Activated CD4-positive, alpha-beta memory T cell treated with anti-CD3 and anti-CD28 coated beads for 36 hours (primary cell): ENCODE measurements around the gene GNG11. TPM values are rescaled to one million over a fixed set of nuclear protein-coding genes. Genes with fewer than 3 reads are reported as not detected.

ENCODE experiments used
- CTCF ChIA-PET: fragments of 350-600 bp; sonication (Branson Sonifier 250); formaldehyde crosslinking; loops from one replicate; lab custom pipeline; 2021; ENCODE audit warnings: antibody characterized with exemption, inconsistent platforms; lab: Charles Lee
- POLR2A ChIA-PET: fragments of 350-600 bp; sonication (Branson Sonifier 250); formaldehyde crosslinking; loops from one replicate; lab custom pipeline; 2021; ENCODE audit warnings: antibody characterized with exemption; lab: Charles Lee
- DNase-seq: peaks from one replicate; pipeline ENCODE4 v3.0.0-alpha.2; 2020
- H3K27ac Mint-ChIP-seq: one replicate; pipeline ENCODE4 v1.8.0; 2021; ENCODE audit warnings: mixed read lengths
- H3K27me3 Mint-ChIP-seq: one replicate; pipeline ENCODE4 v1.8.0; 2021; ENCODE audit warnings: mixed read lengths
- H3K36me3 Mint-ChIP-seq: one replicate; pipeline ENCODE4 v1.8.0; 2021; ENCODE audit warnings: mixed read lengths
- H3K4me1 Mint-ChIP-seq: one replicate; pipeline ENCODE4 v1.8.0; 2021; ENCODE audit warnings: low read depth, mixed read lengths
- H3K4me3 Mint-ChIP-seq: one replicate; pipeline ENCODE4 v1.8.0; 2021; ENCODE audit warnings: mild to moderate bottlenecking, mixed read lengths
- H3K9me3 Mint-ChIP-seq: one replicate; pipeline ENCODE4 v1.8.0; 2021; ENCODE audit warnings: mixed read lengths
- intact Hi-C: fragments of 100-400 bp; cut with micrococcal nuclease; formaldehyde crosslinking; loops from one replicate; pipeline ENCODE4 v1.15.1; 2023
- total RNA-seq, 2 experiments: library from RNA; stranded (reverse); gene quantifications; one replicate each; pipeline ENCODE4 v1.2.3, GENCODE V29; 2021

Gene GNG11
- total RNA-seq, 2 experiments from 2014 or later, result not detected

- ChIA-PET CTCF (no interaction called here), POLR2A (no interaction called here)
- Mint-ChIP-seq H3K27ac (no peak overlapping the region), H3K9me3 (no peaks in the 10 kb centered on the region), H3K4me1 (no peaks in the 10 kb centered on the region), H3K27me3 (no peaks in the 10 kb centered on the region), H3K36me3 (no peaks in the 10 kb centered on the region), H3K4me3 (no peak overlapping the region)
- intact Hi-C loops, result no loop called here
- no peak for DNase-seq
Measured at GRCh38 chr7:93958651-93959050, 37.1 kb downstream of the GNG11 start.

- no peaks in the 10 kb centered on the region for H3K4me1 Mint-ChIP-seq
- ChIA-PET POLR2A (no interaction called here), CTCF (no interaction called here)
- no peak for DNase-seq
- intact Hi-C loops, result no loop called here
- H3K27ac Mint-ChIP-seq, result no peak overlapping the region
- H3K27me3 Mint-ChIP-seq, result no peaks in the 10 kb centered on the region
- H3K9me3 Mint-ChIP-seq, result no peaks in the 10 kb centered on the region
- H3K4me3 Mint-ChIP-seq, result no peak overlapping the region
- peaks cover 3% of the 10 kb centered on the region for H3K36me3 Mint-ChIP-seq
Measured at GRCh38 chr7:93960986-93961385, 39.5 kb downstream of the GNG11 start.

- Mint-ChIP-seq H3K9me3 (no peaks in the 10 kb centered on the region), H3K27me3 (no peaks in the 10 kb centered on the region), H3K4me1 (no peaks in the 10 kb centered on the region), H3K36me3 (peaks cover 3% of the 10 kb centered on the region), H3K27ac (no peak overlapping the region), H3K4me3 (no peak overlapping the region)
- DNase-seq, result no peak
- intact Hi-C loops, result no loop called here
- CTCF ChIA-PET, result no interaction called here
- POLR2A ChIA-PET, result no interaction called here
Measured at GRCh38 chr7:93964262-93964661, 42.7 kb downstream of the GNG11 start.

- CTCF ChIA-PET, result no interaction called here
- intact Hi-C loops, result no loop called here
- POLR2A ChIA-PET, result no interaction called here
- Mint-ChIP-seq H3K4me1 (no peaks in the 10 kb centered on the region), H3K27me3 (no peaks in the 10 kb centered on the region), H3K9me3 (no peaks in the 10 kb centered on the region), H3K27ac (no peak overlapping the region), H3K36me3 (peaks cover 3% of the 10 kb centered on the region), H3K4me3 (no peak overlapping the region)
- no peak for DNase-seq
Measured at GRCh38 chr7:93964813-93965212, 43.3 kb downstream of the GNG11 start.

- Mint-ChIP-seq H3K27ac (no peak overlapping the region), H3K36me3 (peaks cover 3% of the 10 kb centered on the region), H3K27me3 (no peaks in the 10 kb centered on the region), H3K4me1 (no peaks in the 10 kb centered on the region), H3K4me3 (no peak overlapping the region), H3K9me3 (no peaks in the 10 kb centered on the region)
- no peak for DNase-seq
- intact Hi-C loops, result no loop called here
- ChIA-PET CTCF (no interaction called here), POLR2A (no interaction called here)
Measured at GRCh38 chr7:93968911-93969620, 47.5 kb downstream of the GNG11 start.

- Mint-ChIP-seq H3K4me3 (no peak overlapping the region), H3K4me1 (no peaks in the 10 kb centered on the region), H3K27me3 (no peaks in the 10 kb centered on the region), H3K36me3 (peaks cover 2% of the 10 kb centered on the region), H3K27ac (no peak overlapping the region), H3K9me3 (no peaks in the 10 kb centered on the region)
- POLR2A ChIA-PET, result no interaction called here
- DNase-seq, result no peak
- intact Hi-C loops, result no loop called here
- CTCF ChIA-PET, result no interaction called here
Measured at GRCh38 chr7:93972029-93972725, 50.6 kb downstream of the GNG11 start.

- no peak for DNase-seq
- Mint-ChIP-seq H3K27me3 (no peaks in the 10 kb centered on the region), H3K4me1 (no peaks in the 10 kb centered on the region), H3K9me3 (no peaks in the 10 kb centered on the region), H3K36me3 (peaks cover 2% of the 10 kb centered on the region), H3K4me3 (no peak overlapping the region), H3K27ac (no peak overlapping the region)
- CTCF ChIA-PET, result no interaction called here
- POLR2A ChIA-PET, result no interaction called here
- intact Hi-C loops, result no loop called here
Measured at GRCh38 chr7:93973134-93973533, 51.6 kb downstream of the GNG11 start.

- Mint-ChIP-seq H3K9me3 (no peaks in the 10 kb centered on the region), H3K4me3 (no peak overlapping the region), H3K36me3 (peaks cover 4% of the 10 kb centered on the region), H3K27me3 (no peaks in the 10 kb centered on the region), H3K27ac (no peak overlapping the region), H3K4me1 (peaks cover 7% of the 10 kb centered on the region)
- ChIA-PET POLR2A (no interaction called here), CTCF (no interaction called here)
- no peak for DNase-seq
- intact Hi-C loops, result no loop called here
Measured at GRCh38 chr7:93977211-93977950, 55.8 kb downstream of the GNG11 start.

Other genes with a start within 250 kb of the GNG11 start
- gene TFPI2, start 31.0 kb upstream of the GNG11 start, total RNA-seq, result not detected
- gene GNGT1, start 15.2 kb upstream of the GNG11 start, total RNA-seq, result not detected
- gene BET1, start 82.6 kb downstream of the GNG11 start, total RNA-seq, result 10 to 100 TPM; 19.3 to 20.5 TPM